T-cell (primary cell): ENCODE data around the gene CTSW. TPM values are rescaled to one million over a fixed set of nuclear protein-coding genes. Genes with fewer than 3 reads are reported as not detected.
"Not testable (repeated sequence)": the region's sequence is repeated elsewhere in the genome, so short reads cannot be mapped to it uniquely, and the experiment has no call there.

ENCODE experiments used
- ATAC-seq, 4 experiments: fragments of 200-7000 bp in 3 of 4; fragments of 150-1000 bp in 1 of 4; cut with Tn5 transposase; replicated peaks in 1 of 4; 1 replicate in 3 of 4; 2 replicates in 1 of 4; pipeline ENCODE4 v1.10.0; 2021; ENCODE audit warnings: moderate library complexity in 3 of 4, mild to moderate bottlenecking in 2 of 4, moderate number of reproducible peaks in 1 of 4
- CTCF ChIA-PET, 2 donors: fragments of 300-600 bp; sonication (Branson Sonifier 250); formaldehyde crosslinking; loops; one replicate each; lab custom pipeline; 2022; ENCODE audit warnings: antibody characterized with exemption in 2 of 2; lab: Charles Lee
- POLR2A ChIA-PET, 2 donors: fragments of 300-600 bp; sonication (Branson Sonifier 250); formaldehyde crosslinking; loops; one replicate each; lab custom pipeline; 2022; ENCODE audit warnings: antibody characterized with exemption in 2 of 2; lab: Charles Lee
- DNase-seq, 35 experiments: peaks; one replicate each; pipeline versions ENCODE4 v3.0.0 to v3.0.0-alpha.2; 2013 to 2023
- H3K27ac ChIP-seq: one replicate; pipeline ENCODE4 v1.5.1; 2013; ENCODE audit warnings: low read length
- H3K27me3 ChIP-seq, 2 experiments: replicated peaks in 1 of 2; 1 replicate in 1 of 2; 2 replicates in 1 of 2; pipeline versions ENCODE4 v1.6.1 to v1.7.0; 2013; ENCODE audit warnings: low read length in 1 of 2, mixed read lengths in 1 of 2; ENCODE audit not compliant: control insufficient read depth in 2 of 2, insufficient read depth in 2 of 2; ENCODE audit errors: extremely low read depth in 1 of 2
- H3K36me3 ChIP-seq, 2 donors: 1 replicate in 1 of 2; 2 replicates in 1 of 2; pipeline versions ENCODE4 v1.6.1 to v1.7.0; 2013; ENCODE audit warnings: low read length in 1 of 2; ENCODE audit not compliant: control insufficient read depth in 2 of 2, insufficient read depth in 1 of 2; ENCODE audit errors: extremely low read depth in 1 of 2
- H3K4me1 ChIP-seq, 2 experiments: 1 replicate in 1 of 2; 2 replicates in 1 of 2; pipeline versions ENCODE4 v1.6.1 to v1.7.0; 2013; ENCODE audit warnings: low read length in 2 of 2, mixed read lengths in 1 of 2; ENCODE audit not compliant: insufficient read depth in 2 of 2, control insufficient read depth in 1 of 2; ENCODE audit errors: extremely low read depth in 1 of 2
- H3K4me3 ChIP-seq, 2 donors: 1 replicate in 1 of 2; 2 replicates in 1 of 2; pipeline versions ENCODE4 v1.5.1 to v1.7.0; 2013; ENCODE audit warnings: mild to moderate bottlenecking in 2 of 2, low read length in 1 of 2, moderate library complexity in 1 of 2; ENCODE audit not compliant: control insufficient read depth in 1 of 2; ENCODE audit errors: extremely low read depth in 1 of 2
- H3K9me3 ChIP-seq: 2 replicates; pipeline ENCODE4 v1.7.0; 2013
- H3K27ac Mint-ChIP-seq, 2 donors: one replicate each; pipeline ENCODE4 v1.8.0; 2020 to 2021; ENCODE audit warnings: mild to moderate bottlenecking in 2 of 2, mixed read lengths in 2 of 2
- H3K27me3 Mint-ChIP-seq, 2 donors: one replicate each; pipeline ENCODE4 v1.8.0; 2021 to 2022; ENCODE audit warnings: mixed read lengths in 2 of 2
- H3K36me3 Mint-ChIP-seq: one replicate; pipeline ENCODE4 v1.8.0; 2021; ENCODE audit warnings: mixed read lengths
- H3K4me1 Mint-ChIP-seq, 3 donors: one replicate each; pipeline ENCODE4 v1.8.0; 2020 to 2022; ENCODE audit warnings: mixed read lengths in 3 of 3, mild to moderate bottlenecking in 1 of 3
- H3K4me3 Mint-ChIP-seq, 3 donors: one replicate each; pipeline ENCODE4 v1.8.0; 2020 to 2022; ENCODE audit warnings: mild to moderate bottlenecking in 3 of 3, mixed read lengths in 3 of 3, moderate library complexity in 3 of 3
- H3K9me3 Mint-ChIP-seq, 3 donors: one replicate each; pipeline ENCODE4 v1.8.0; 2020 to 2022; ENCODE audit warnings: mixed read lengths in 3 of 3
- WGBS: methylation state at CpG from one replicate; pipeline ENCODE4 v1.1.5; 2013; ENCODE audit warnings: missing lambda C conversion rate; ENCODE audit not compliant: insufficient coverage; 5-methylcytosine and 5-hydroxymethylcytosine counted together
- total RNA-seq, 35 experiments: library from RNA in 6 of 35; stranded (reverse) in 6 of 35; fragments of 120-200 nt in 1 of 35; gene quantifications; one replicate each; pipeline versions ENCODE4 v1.2.1 to v1.2.4 and lab custom pipeline; 2013 to 2026

The CTSW gene, protein sequence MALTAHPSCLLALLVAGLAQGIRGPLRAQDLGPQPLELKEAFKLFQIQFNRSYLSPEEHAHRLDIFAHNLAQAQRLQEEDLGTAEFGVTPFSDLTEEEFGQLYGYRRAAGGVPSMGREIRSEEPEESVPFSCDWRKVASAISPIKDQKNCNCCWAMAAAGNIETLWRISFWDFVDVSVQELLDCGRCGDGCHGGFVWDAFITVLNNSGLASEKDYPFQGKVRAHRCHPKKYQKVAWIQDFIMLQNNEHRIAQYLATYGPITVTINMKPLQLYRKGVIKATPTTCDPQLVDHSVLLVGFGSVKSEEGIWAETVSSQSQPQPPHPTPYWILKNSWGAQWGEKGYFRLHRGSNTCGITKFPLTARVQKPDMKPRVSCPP
- total RNA-seq (100 to 1,000 TPM in 1 of 5 donors, 10 to 100 TPM in 4; 45.3 to 127 (median 66.4) TPM), total RNA-seq (lab: John Stamatoyannopoulos, UW) (4.7 to 111 (median 32.6) reads per million in 29 experiments)
- total RNA-seq (2013): 255 TPM

DNA sequence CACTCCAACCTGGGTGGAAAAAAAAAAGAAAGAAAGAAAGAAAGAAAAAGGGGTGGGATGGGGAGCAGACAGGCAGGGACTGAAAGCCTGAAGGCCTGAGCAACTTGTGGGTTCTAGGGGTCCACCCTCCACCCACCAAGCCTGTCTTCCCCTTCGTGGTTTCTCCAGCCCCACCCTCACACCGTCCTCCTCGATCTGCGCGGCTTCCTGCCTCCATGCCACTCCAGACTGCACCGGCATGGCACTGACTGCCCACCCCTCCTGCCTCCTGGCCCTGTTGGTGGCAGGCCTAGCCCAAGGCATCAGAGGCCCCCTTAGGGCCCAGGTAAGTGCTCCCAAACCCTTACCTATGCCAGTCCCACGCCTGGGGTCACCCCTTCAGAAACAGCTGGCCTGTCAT is at the start of gene CTSW:
TSS of gene CTSW (plus strand) at position 221 of the 400 bp plus-strand sequence. CDS start at position 239, 18 bp downstream.
- ChIA-PET POLR2A (interaction anchor here in 1 of 2 donors (0.6 kb wide), 1 partner anchor 313 kb away, joined by 6 read pairs; no protein-coding TSS in a partner anchor), CTCF (no interaction called here)
- Histone ChIP-seq H3K4me3 (peak within 1 kb of the TSS in 1 of 2 donors; percentile 61), H3K36me3 (peaks cover 11 to 27% of the 10 kb centered on the region in 2 donors), H3K4me1 (peaks cover 6 to 57% of the 10 kb centered on the region in 2 experiments), H3K9me3 (no peaks in the 10 kb centered on the region), H3K27ac (peak within 1 kb of the TSS; percentile 63), H3K27me3 (no peaks in the 10 kb centered on the region)
- H3K27me3 Mint-ChIP-seq: no peaks in the 10 kb centered on the region
- ATAC-seq: peak; percentile 69 to 79 (median 72)
- H3K4me3 Mint-ChIP-seq: peak within 1 kb of the TSS; percentile 64 to 78 (median 77)
- H3K9me3 Mint-ChIP-seq: no peaks in the 10 kb centered on the region
- H3K36me3 Mint-ChIP-seq: peaks cover 3% of the 10 kb centered on the region
- peak in 17 of 35 experiments; percentile 19 to 67 (median 41) for DNase-seq
- 0% methylated on average over 5 of the region's 7 CpGs for WGBS
- peak within 1 kb of the TSS; percentile 90 to 92 for H3K27ac Mint-ChIP-seq
- peaks cover 30 to 51% (median 39%) of the 10 kb centered on the region in 3 donors for H3K4me1 Mint-ChIP-seq

DNA sequence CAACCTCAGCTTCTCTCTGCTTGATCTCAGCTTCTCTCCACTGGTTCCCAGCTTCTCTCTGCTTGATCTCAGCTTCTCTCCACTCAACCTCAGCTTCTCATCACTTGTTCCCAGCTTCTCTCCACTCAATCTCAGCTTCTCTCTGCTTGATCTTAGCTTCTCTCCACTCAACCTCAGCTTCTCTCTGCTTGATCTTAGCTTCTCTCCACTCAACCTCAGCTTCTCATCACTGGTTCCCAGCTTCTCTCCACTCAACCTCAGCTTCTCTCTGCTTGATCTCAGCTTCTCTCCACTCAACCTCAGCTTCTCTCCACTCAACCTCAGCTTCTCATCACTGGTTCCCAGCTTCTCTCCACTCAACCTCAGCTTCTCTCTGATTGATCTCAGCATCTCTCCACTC is 47.4 kb upstream of the CTSW start:
- not testable (repeated sequence) for H3K27ac Mint-ChIP-seq, ATAC-seq, H3K4me3 ChIP-seq, H3K9me3 Mint-ChIP-seq, H3K27me3 ChIP-seq, H3K36me3 Mint-ChIP-seq, DNase-seq, H3K9me3 ChIP-seq, H3K36me3 ChIP-seq, H3K27ac ChIP-seq, H3K27me3 Mint-ChIP-seq
- Mint-ChIP-seq H3K4me1 (peaks cover 8 to 16% (median 9%) of the 10 kb centered on the region in 3 donors), H3K4me3 (peak overlapping the region in 2 of 3 donors; percentile 7 to 32)
- ChIA-PET POLR2A (interaction anchor here (0.6 kb wide), 3 partner anchors 143 to 326 kb away, joined by 3 to 10 read pairs (median 3); no protein-coding TSS in a partner anchor), CTCF (interaction anchor here (0.5 to 2.4 kb wide), 4 partner anchors 26 to 140 kb away, joined by 4 to 7 read pairs (median 4); no protein-coding TSS in a partner anchor)
- peaks cover 7 to 24% of the 10 kb centered on the region in 2 experiments for H3K4me1 ChIP-seq

DNA sequence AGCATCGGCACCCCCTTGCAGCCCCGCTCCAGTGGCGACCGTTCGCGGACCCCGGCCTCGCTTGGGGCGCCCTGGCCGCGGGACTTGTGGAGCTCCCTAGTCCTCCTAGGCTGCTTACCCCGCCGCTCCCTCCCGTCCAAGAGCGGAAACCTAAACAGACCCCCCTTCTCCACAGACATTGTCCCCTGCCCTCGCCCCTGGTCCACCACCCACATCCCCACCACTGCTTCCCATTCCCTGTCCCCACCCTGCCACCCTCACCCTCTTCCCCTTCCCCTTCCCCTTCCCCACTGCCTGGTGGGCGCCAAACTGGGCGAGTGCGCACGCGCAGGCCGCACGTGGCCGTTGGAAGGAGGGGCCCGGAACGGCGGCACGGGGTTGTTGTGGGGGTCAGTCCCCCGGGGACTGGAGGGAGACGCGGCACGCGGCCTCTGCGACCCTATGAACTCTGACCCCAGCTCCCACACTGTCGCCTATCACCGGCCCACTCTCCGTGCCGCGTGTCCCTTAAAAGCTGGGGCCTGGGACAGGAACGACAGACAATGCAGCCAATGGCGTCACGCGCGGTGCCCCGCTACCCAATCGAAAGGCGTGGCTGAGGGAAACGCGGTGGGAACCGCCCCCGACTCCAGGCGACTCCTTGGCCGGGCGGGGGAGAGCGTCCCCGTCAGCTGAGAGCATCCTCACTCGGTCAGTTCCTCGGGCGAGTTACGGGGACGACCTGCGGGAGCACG is 46.2 kb upstream of the CTSW start, which contains the start of gene SNX32:
TSS of gene SNX32 (plus strand) at position 667 of the 734 bp plus-strand sequence. CDS start 103 bp downstream, outside the sequence.
- H3K4me3 ChIP-seq: peak within 1 kb of the TSS; percentile 67 to 93
- no peak within 1 kb of the TSS for H3K4me3 Mint-ChIP-seq
- peak; percentile 99 for ATAC-seq
- peak; percentile 84 to 95 (median 91) for DNase-seq
- CTCF ChIA-PET: interaction anchor here in 1 of 2 donors (0.8 to 2.4 kb wide), 3 partner anchors 26 to 67 kb away, joined by 3 to 7 read pairs (median 5); no protein-coding TSS in a partner anchor
- WGBS: 1% methylated on average over 44 of the region's 63 CpGs
- no peaks in the 10 kb centered on the region for H3K36me3 ChIP-seq
- H3K4me1 ChIP-seq: peaks cover 7 to 24% of the 10 kb centered on the region in 2 experiments
- H3K27ac Mint-ChIP-seq: peak within 1 kb of the TSS in 1 of 2 donors; percentile 23
- H3K27ac ChIP-seq: peak within 1 kb of the TSS; percentile 74
- peaks cover 8 to 16% (median 9%) of the 10 kb centered on the region in 3 donors for H3K4me1 Mint-ChIP-seq
- POLR2A ChIA-PET: no interaction called here
- H3K27me3 Mint-ChIP-seq: no peaks in the 10 kb centered on the region
- no peaks in the 10 kb centered on the region for H3K9me3 ChIP-seq
- no peaks in the 10 kb centered on the region for H3K36me3 Mint-ChIP-seq
- no peaks in the 10 kb centered on the region for H3K9me3 Mint-ChIP-seq
- H3K27me3 ChIP-seq: peaks cover 0 to 2% of the 10 kb centered on the region in 2 experiments

DNA sequence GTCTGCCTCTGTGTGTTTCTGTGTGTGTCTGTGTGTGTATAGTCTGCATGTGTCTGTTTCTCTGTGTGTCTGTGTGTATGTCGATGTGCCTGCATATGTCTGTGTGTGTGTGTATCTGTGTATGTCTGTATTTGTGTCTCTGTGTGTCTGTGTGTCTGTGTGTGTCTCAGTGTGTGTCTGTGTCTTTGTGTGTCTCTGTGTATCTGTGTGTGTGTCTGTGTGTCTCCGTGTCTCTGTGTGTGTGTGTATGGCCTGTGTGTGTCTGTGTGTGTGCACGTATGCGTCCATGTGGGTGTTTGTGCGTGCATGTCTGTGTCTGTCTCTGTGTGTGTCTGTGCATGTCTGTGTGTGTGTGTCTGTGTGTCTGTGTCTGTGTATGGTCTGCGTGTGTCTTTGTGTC is 45.4 kb upstream of the CTSW start:
- Mint-ChIP-seq H3K4me1 (peaks cover 8 to 16% (median 9%) of the 10 kb centered on the region in 3 donors), H3K36me3 (no peaks in the 10 kb centered on the region), H3K27ac (no peak overlapping the region), H3K4me3 (no peak overlapping the region), H3K27me3 (no peaks in the 10 kb centered on the region), H3K9me3 (no peaks in the 10 kb centered on the region)
- Histone ChIP-seq H3K4me1 (peaks cover 7 to 24% of the 10 kb centered on the region in 2 experiments), H3K9me3 (no peaks in the 10 kb centered on the region), H3K4me3 (peak overlapping the region; percentile 67 to 93), H3K27me3 (peaks cover 0 to 2% of the 10 kb centered on the region in 2 experiments), H3K36me3 (no peaks in the 10 kb centered on the region), H3K27ac (no peak overlapping the region)
- ATAC-seq (no peak), DNase-seq (peak in 1 of 35 experiments; percentile 23)
- CTCF ChIA-PET: interaction anchor here in 1 of 2 donors (1.2 to 2.4 kb wide), 2 partner anchors 26 to 51 kb away, joined by 5 to 7 read pairs; no protein-coding TSS in a partner anchor
- POLR2A ChIA-PET: no interaction called here
- 57% methylated on average over 6 of the region's 6 CpGs for whole genome bisulfite sequencing

DNA sequence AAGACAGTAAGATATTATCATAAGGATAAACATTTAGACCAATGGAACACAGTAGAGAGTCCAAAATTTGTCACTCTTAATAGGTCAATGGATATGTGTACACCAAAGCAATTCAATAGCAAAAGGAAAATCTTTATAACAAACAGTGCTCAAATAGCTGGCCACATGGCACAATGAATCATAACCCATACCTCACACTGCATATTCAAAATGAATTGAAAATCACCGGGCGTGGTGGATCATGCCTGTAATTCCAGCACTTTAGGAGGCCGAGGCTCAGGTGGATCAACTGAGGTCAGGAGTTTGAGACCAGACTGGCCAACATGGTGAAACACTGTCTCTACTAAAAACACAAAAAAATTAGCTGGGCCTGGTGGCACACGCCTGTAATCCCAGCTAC is 37.5 kb upstream of the CTSW start:
- Histone ChIP-seq H3K27ac (no peak overlapping the region), H3K4me3 (no peak overlapping the region), H3K9me3 (no peaks in the 10 kb centered on the region), H3K27me3 (no peaks in the 10 kb centered on the region), H3K36me3 (no peaks in the 10 kb centered on the region), H3K4me1 (no peaks in the 10 kb centered on the region)
- 93% methylated on average over 3 of the region's 4 CpGs for WGBS
- CTCF ChIA-PET: no interaction called here
- Mint-ChIP-seq H3K27me3 (no peaks in the 10 kb centered on the region), H3K4me3 (no peak overlapping the region), H3K9me3 (no peaks in the 10 kb centered on the region), H3K4me1 (no peaks in the 10 kb centered on the region), H3K36me3 (no peaks in the 10 kb centered on the region), H3K27ac (no peak overlapping the region)
- DNase-seq (no peak), ATAC-seq (no peak)
- POLR2A ChIA-PET: interaction anchor here in 1 of 2 donors (0.7 kb wide), 1 partner anchor 10 kb away, joined by 7 read pairs; no protein-coding TSS in a partner anchor

DNA sequence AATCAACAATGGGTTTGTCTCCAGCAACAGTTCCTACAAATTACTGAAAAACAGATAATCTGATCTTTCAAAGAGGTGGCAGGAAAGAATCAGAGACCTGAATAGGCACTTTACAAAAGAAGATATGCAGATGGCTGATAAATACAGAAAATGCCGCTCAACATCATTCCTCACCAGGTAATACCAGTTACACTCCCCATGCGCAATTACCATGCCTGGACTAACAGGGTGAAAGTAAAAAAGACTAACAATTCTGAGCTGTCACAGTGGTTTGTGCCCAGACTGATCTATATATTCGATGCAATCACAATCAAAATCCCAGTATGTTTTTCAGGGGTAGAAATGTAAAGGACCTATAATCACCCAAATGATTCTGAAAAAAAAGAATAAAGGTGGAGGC is 35.8 kb upstream of the CTSW start:
- WGBS: 80% methylated on average over 1 of the region's 3 CpGs
- H3K4me3 Mint-ChIP-seq: no peak overlapping the region
- CTCF ChIA-PET: no interaction called here
- Histone ChIP-seq H3K27ac (no peak overlapping the region), H3K36me3 (no peaks in the 10 kb centered on the region), H3K27me3 (no peaks in the 10 kb centered on the region), H3K4me3 (no peak overlapping the region), H3K9me3 (no peaks in the 10 kb centered on the region), H3K4me1 (no peaks in the 10 kb centered on the region)
- H3K36me3 Mint-ChIP-seq: no peaks in the 10 kb centered on the region
- POLR2A ChIA-PET: no interaction called here
- DNase-seq (no peak), ATAC-seq (no peak)
- H3K4me1 Mint-ChIP-seq: no peaks in the 10 kb centered on the region
- H3K27me3 Mint-ChIP-seq: no peaks in the 10 kb centered on the region
- H3K27ac Mint-ChIP-seq: no peak overlapping the region
- H3K9me3 Mint-ChIP-seq: no peaks in the 10 kb centered on the region
